Renal cortical epithelial cell (primary cell): ENCODE data around the gene CTDP1. TPM values are rescaled to one million over a fixed set of nuclear protein-coding genes. Genes with fewer than 3 reads are reported as not detected.

ENCODE experiments used
- DNase-seq: peaks from one replicate; pipeline ENCODE4 v3.0.0-alpha.2; 2011; ENCODE audit warnings: low read depth
- total RNA-seq: library from RNA; depleted of rRNA; stranded (reverse); fragments of >200 nt; gene quantifications from 2 replicates; pipeline ENCODE4 v1.2.3, GENCODE V29; 2014

CTDP1 gene
- total RNA-seq, 1 donor from 2014 or later: 36.1 TPM

- DNase-seq: no peak
These were observed 103.1 kb downstream of the CTDP1 start for GRCh38 chr18:79782566-79783308.

- no peak for DNase-seq
These were observed 104.7 kb downstream of the CTDP1 start for GRCh38 chr18:79784071-79784913.

- DNase-seq: peak; percentile 54
These were observed 105.6 kb downstream of the CTDP1 start for GRCh38 chr18:79784965-79785770.

GRCh38 chr18:79785831-79786230, 106.2 kb downstream of the CTDP1 start:
- DNase-seq: no peak

- DNase-seq: no peak
These were observed 106.7 kb downstream of the CTDP1 start for GRCh38 chr18:79786304-79786703.

GRCh38 chr18:79786786-79787526, 107.4 kb downstream of the CTDP1 start:
- DNase-seq: peak; percentile 36

- DNase-seq: no peak
These were observed 107.9 kb downstream of the CTDP1 start for GRCh38 chr18:79787527-79787864.

GRCh38 chr18:79787865-79788733, 108.5 kb downstream of the CTDP1 start:
- no peak for DNase-seq

GRCh38 chr18:79788734-79789085, 109.1 kb downstream of the CTDP1 start:
- no peak for DNase-seq

- no peak for DNase-seq
These were observed 109.7 kb downstream of the CTDP1 start for GRCh38 chr18:79789091-79789891.

- no peak for DNase-seq
These were observed 110.6 kb downstream of the CTDP1 start for GRCh38 chr18:79789901-79790890.

GRCh38 chr18:79790996-79791972, 111.7 kb downstream of the CTDP1 start:
- peak; percentile 71 for DNase-seq

GRCh38 chr18:79792096-79792987, 112.7 kb downstream of the CTDP1 start:
- no peak for DNase-seq

GRCh38 chr18:79792988-79793355, 113.4 kb downstream of the CTDP1 start:
- DNase-seq: no peak

GRCh38 chr18:79794846-79795245, 115.2 kb downstream of the CTDP1 start:
- DNase-seq: no peak

- no peak for DNase-seq
These were observed 115.8 kb downstream of the CTDP1 start for GRCh38 chr18:79795446-79795845.
